Epithelial cell of prostate (primary cell): ENCODE measurements around the gene PRR36.
A peak's percentile ranks its signal among the peaks of the same experiment; 100 is the strongest.
"Not testable (repeated sequence)": the region's sequence is repeated elsewhere in the genome, so short reads cannot be mapped to it uniquely, and the experiment has no call there.

Experiments
- DNase-seq: peaks from one replicate; pipeline ENCODE4 v3.0.0-alpha.2; 2011; ENCODE audit warnings: low read depth, low spot score
- H3K27ac ChIP-seq: fragments of 450-650 bp; 2 replicates; pipeline ENCODE4 v1.5.1; 2017; ENCODE audit warnings: mild to moderate bottlenecking

Gene PRR36

DNA sequence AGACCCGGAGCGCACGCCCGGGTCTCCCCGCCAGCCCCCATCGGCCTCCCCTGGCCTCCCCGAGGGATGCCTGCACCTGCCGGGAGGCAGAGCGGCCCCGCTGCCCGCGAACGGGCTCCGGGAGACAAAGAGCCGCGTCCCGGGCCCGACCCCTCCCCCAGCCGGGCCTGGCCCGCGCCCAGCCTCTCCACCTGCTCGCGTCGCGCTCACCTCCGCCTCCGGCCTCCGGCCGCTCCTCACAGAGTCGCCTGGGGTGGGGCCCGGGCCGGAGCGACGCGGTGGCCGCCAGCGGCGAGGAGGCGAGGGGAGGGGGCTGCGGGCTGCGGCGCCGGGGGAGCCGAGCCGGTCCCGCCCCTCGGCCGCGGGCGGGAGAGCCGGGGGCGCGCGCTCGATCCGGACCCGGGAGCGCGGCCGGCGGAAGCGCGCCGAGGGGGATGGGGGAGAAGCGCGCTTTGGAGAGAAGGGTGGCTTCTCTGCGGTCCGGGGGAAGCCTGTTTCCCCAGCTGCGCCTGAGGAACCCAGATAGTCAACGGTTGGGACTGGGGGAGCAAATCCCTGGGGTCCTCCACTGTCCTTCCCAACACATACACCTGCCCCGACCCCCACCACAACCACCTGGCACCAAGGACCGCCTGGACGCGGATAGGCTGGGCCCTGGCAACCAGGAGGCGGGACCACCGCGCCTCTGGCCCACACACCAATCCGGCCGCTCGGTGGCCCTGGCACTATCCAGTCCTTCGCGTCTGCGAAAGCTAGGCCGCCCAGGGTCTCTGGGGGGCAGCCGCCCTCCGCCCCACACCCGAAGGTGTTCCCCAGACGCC, at the start of gene PRR36:
TSS of gene PRR36 (minus strand) at position 315 of the 821 bp plus-strand sequence. CDS start 701 bp downstream, outside the sequence.
- H3K27ac ChIP-seq, result no peak within 1 kb of the TSS

DNA sequence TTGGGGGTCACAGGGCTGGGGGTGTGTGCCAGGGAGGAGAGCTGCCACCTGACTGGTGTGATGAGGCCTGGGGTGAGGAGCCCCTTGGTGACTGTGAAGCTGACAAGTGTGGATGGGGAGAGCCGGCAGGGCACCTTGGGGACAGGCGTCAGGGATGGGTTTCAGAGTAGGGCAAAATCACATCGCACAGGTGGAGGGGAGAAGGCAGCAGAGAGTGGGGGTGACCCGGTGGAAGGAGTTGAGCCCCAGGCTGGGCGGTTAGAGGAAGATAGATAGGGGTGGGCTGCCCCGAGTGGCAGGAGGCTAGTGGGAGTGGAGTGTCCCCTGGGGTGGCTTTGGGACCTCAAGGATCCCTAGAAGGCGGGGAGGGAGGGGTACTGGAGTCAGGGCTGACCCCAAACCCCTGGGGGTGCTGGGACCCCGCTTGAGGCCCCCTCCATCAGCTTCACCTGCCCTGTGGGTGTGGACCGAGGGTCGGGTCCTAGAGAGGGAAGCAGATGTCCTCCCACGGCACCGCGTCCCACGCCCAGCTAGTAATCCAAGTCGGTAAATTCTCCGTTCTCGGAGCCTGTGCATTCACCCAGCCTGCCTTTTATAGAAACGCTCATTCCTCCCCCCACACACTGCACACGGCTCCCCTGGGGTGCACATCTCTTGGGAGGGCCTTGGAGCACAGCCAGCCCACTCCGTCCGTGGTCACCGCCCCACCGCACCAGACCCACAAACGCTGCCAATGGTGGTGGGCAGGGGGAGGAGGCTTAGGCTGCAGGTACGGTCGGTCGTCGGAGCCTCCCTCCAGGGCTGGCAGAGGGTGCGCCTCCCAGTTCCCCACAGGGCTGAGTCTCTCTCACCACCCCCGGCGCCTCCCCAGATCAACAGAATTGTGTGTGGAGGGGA, 49.4 kb upstream of the PRR36 start:
- H3K27ac ChIP-seq, result no peak overlapping the region

More for the DNA sequence above, at the start of gene PRR36:
- DNase-seq, result no peak

DNA sequence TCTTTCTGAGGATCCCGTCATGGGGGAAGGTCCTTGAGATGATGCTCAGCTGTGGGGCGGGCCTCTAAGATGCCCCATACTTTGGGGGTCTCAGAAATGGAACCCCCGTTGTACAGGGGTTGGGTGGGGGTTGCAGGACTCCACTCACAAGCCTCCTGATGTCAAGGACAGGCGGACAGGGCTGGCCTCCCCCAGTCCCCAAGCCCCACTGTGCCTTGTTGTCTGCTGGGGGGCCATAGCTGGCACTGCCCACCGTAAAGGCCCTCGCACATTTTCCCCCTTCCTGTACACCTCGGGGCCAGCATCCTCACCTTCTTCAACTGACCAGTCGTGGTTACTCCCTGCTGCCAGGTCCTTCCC, 48.6 kb upstream of the PRR36 start:
- no peak for DNase-seq
- no peak overlapping the region for H3K27ac ChIP-seq

More for the DNA sequence above, 49.4 kb upstream of the PRR36 start:
- no peak for DNase-seq

DNA sequence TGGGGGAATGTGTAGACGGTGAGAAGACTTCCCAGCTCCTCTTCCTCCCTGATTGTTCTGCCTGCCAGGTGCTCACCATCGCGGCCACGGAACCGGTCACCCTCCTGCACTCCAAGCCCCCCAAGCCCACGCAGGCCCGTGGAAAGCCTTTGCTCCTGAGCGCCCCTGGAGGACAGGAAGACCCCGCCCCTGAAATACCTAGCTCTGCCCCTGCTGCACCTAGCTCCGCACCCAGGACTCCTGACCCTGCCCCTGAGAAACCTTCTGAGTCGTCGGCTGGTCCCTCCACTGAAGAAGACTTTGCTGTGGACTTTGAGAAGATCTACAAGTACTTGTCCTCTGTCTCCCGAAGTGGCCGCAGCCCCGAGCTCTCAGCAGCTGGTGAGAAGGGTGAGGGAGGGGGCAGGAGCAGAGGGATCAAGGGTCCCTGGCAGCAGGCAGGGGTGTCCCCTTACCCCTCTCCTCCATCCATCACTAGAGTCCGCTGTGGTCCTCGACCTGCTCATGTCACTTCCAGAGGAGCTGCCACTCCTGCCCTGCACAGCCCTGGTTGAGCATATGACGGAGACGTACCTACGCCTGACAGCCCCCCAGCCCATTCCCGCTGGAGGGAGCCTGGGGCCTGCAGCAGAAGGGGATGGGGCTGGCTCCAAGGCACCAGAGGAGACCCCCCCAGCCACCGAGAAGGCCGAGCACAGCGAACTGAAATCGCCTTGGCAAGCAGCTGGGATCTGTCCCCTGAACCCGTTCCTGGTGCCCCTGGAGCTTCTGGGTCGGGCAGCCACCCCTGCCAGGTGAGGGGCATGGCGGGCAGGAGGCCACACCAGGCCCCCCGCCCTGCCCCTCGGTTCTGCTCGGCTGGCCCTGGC, 48.0 kb upstream of the PRR36 start:
- H3K27ac ChIP-seq, result peak overlapping the region; percentile 85
- DNase-seq, result no peak

DNA sequence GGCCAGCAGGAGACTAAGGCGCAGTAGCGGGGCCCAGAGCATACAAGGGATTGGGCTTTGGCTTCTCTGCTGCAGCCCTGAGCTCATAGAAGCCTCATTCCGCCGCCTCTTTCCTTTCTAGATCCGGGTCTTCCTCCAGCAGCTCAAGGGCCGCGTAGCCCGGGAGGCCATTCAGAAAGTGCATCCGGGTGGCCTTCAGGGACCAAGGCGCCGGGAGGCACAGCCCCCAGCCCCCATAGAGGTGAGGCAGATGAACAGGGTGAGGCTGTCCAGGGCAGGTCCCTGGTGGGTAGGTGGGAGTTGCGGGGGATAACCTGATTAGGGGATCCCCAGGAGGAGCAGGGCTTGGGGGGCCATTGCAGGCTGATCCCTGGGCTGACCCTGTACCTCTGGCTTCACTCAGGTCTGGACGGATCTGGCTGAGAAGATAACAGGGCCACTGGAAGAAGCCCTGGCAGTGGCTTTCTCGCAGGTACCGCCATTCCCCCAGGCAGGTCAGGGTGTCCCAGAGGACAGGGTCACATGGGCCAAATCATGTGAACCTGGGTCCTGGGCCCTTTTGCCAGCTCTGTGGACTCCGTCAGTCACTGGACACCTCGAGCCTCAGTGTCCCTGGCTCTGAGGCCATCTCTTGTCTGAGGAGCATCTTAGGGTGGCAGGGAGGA, 47.2 kb upstream of the PRR36 start:
- no peak for DNase-seq
- peak overlapping the region; percentile 85 for H3K27ac ChIP-seq

DNA sequence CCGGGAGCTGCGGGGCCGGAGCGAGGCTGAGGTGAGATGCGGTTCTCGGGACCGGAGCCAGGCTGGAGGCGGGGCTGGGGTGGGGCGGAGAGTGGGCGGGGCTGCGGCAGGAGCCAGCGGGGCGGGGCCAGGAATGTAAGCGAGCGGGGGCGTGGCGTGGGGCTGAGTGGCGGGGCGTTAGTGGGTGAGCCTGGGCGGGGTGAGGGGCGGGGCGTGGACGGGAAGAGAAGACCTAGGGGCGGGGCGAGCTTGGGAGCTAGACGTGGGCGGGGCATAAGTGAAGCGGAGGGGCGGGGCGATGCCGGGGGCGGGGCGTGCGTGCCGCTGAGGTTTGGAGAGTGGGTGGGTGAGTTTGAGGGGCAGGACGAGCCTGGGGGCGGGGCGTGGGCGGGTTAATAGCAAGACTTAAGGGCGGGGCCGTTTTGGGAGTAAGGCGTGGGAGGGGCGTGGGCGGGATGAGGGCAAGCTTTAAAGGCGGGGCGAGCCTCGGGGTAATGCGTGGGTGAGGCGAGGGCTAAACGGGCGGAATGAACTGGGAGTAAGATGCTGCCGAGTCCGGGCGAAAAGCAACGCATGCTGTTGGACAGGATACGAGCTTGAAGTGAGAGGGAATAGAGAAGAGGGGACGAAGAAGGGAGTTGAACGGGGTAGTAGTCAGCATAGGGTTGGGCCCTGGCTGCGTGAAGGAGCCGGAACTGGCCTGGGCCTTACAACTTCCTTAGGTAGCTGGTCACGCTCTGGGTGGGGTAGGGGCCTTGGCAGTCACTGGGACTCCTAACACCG, 46.5 kb upstream of the PRR36 start:
- peak; percentile 72 for DNase-seq
- H3K27ac ChIP-seq, result peak overlapping the region; percentile 85

DNA sequence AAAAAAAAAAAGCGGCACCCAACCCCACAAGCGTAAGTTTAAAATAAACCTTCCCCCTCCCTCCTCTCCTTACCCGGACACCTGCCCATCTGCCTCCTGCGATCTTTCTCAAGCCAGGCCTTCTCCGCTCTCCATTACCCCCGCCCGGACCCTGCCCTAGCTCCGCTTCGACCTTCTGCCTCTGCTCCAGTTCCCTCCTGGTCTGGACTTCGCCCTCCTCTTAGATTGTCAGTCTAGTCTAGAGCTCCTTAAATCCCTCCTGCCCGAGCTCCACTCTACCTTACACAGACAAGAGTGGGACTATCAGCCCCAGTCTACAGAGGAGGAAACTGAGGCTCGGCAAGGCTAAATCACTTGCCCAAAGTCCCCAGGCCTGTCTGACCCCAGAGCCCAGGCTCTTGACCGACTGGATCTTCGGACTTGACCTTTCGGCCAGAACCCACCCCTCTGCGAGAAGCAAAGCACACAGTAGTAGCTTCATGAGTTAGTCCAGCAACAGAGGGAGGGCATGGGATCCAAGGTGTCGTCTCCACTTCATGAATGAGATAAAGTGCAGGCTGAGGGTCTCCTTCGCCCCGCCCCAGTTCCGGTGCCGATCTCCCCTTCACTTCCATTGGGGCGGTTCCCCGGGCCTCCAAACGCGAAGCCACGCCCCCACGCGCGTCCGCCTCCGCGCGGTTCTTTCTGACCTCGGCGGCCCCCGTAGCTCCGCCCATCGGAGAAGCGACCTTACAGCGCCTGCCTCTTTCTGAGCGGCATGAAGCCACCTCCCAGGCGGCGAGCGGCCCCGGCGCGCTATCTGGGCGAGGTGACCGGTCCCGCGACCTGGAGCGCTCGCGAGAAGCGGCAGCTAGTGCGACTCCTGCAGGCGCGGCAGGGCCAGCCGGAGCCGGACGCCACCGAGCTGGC, 45.7 kb upstream of the PRR36 start, which contains the start of gene SNAPC2:
TSS of gene SNAPC2 (plus strand) at position 729 of the 909 bp plus-strand sequence. CDS start at position 758, 29 bp downstream.
- DNase-seq, result peak; percentile 61
- H3K27ac ChIP-seq, result peak within 1 kb of the TSS; percentile 85

DNA sequence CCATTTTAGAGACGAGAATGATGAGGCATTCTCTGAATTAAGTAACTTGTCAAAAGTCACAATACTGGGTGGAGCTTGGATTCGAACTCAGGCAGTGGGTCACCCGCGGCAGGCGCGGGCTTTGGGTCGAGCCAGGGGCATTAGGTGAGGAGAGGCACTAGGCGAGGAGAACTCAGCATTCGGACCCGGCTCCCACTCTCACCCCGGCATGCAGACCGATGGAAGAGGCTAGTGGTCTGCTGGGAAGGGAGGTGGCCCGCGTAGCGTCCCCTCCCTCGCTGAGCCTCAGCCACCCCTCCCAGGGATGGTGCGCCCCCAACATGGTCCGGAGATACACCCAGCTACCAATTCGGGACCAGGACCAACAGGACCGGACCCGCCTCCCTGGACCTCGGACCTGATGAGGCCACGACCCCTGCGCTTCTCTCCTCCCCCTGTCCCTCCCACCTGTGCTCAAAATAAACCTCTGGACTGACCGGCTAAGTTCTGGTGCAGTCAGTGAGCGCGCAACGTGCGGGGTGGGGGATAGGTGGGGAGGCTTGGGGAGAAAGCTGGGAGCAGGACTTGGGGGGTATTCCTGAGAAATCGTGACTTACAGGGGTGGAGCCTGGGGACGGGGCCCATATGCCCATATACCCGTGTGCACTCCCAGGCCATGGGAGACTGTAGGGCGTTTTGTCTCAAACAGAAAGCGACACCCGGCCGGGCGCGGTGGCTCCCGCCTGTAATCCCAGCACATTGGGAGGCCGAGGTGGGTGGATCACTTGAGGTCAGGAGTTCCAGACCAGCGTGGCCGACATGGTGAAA, 44.6 kb upstream of the PRR36 start:
- H3K27ac ChIP-seq, result no peak overlapping the region
- no peak for DNase-seq

DNA sequence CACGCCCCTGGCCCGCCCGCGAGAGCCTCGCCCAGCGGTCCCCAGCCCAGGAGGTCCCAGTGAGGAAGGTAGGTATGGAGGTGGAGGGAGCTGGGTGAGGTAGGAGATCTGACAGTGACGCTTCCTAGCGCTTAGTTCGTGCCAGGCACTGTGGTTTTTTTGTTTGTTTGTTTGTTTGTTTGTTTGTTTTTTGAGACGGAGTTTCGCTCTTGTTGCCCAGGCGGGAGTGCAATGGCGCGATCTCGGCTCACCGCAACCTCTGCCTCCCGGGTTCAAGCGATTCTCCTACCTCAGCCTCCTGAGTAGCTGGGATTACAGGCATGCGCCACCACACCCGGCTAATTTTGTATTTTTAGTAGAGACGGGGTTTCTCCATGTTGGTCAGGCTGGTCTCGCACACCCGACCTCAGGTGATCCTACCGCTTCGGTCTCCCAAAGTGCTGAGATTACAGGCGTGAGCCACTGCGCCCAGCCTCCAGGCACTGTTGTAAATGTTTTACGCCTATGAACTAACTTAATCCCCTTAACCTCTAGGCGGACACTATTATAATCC, 43.9 kb upstream of the PRR36 start:
- H3K27ac ChIP-seq, DNase-seq: not testable (repeated sequence)

DNA sequence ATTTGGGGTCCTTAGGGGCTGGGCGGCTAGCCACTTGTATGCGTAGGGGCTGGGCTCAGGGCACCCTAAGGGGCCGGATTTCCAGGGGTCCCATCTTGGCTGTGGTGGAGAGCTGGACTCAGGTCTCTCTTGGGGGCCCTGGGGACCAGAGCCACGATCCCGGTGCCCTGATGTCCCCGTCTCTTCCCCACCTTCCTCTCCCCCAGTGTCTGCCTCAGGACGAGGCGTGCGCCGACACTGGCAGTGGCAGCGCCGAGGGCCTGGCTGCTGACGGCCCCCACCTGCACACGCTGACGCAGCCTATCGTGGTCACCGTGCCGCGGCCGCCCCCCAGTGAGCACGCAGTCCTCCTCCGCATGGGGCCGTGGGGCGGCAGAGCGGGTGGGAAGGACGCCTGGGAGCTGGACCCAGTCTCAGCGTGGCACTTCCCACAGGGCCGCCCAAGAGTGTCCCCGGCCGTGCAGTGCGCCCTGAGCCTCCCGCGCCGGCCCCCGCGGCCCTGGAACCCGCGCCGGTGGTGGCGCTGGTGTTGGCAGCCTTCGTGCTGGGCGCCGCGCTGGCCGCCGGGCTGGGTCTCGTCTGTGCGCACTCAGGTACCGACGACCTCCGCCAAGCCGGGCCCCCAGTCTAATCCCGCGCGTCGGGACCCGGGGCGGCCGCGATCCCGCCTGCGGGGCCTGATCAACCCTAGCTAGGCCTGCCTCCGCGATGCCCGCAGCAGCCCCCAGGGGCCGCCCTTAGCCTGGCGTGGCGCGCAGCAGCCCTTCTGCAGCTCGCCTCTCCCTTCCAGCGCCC, 43.3 kb upstream of the PRR36 start:
- no peak for DNase-seq
- peak overlapping the region; percentile 22 for H3K27ac ChIP-seq

DNA sequence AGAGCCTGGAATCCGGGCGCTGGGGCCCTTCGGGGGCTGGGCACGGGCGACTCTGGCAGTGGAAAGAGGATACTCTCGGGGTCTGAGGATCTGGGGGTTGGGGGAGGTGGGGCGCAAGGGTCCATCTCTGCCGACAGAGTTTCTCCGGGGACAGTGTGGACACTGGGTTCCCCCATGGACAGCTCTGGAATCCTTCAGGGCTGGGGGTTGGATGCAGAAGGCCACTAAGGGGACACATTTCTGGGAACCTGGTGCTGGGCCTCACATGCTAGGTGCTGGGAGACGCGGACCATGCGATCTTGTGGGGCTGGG, 42.7 kb upstream of the PRR36 start:
- DNase-seq, result no peak
- H3K27ac ChIP-seq, result peak overlapping the region; percentile 22

DNA sequence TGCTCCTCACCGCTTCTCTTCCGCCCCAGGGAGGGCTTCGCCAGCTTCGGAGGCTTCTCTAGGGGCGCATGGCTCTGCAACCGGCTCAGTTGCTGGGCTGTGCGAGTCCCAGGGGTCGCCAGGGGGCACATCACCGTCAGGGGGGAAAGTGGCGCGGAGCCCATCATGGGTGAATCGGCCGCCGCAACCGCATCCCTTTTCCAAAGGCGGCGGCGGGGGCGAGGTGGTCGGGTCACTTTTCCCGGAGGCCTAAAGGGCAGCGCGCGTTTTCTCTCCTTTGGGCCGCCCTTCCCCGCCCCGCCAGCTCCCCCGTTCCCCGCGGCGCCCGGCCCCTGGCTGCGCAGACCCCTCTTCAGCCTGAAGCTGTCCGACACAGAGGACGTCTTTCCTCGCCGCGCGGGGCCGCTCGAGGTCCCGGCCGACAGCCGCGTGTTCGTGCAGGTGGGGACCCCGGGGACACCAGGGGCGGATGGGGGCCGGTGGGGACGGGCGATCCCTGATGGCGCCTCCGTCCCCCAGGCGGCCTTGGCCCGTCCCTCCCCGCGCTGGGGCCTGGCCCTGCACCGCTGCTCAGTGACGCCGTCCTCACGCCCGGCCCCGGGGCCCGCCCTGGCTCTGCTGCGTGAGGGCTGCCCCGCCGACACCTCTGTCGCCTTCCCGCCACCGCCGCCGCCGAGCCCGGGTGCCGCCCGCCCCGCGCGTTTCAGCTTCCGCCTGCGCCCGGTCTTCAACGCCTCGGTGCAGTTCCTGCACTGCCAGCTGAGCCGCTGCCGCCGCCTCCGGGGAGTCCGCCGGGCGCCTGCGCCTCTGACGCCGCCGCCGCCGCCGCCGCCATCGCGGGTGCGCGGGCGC, 42.1 kb upstream of the PRR36 start:
- H3K27ac ChIP-seq, result peak overlapping the region; percentile 22
- DNase-seq, result no peak

DNA sequence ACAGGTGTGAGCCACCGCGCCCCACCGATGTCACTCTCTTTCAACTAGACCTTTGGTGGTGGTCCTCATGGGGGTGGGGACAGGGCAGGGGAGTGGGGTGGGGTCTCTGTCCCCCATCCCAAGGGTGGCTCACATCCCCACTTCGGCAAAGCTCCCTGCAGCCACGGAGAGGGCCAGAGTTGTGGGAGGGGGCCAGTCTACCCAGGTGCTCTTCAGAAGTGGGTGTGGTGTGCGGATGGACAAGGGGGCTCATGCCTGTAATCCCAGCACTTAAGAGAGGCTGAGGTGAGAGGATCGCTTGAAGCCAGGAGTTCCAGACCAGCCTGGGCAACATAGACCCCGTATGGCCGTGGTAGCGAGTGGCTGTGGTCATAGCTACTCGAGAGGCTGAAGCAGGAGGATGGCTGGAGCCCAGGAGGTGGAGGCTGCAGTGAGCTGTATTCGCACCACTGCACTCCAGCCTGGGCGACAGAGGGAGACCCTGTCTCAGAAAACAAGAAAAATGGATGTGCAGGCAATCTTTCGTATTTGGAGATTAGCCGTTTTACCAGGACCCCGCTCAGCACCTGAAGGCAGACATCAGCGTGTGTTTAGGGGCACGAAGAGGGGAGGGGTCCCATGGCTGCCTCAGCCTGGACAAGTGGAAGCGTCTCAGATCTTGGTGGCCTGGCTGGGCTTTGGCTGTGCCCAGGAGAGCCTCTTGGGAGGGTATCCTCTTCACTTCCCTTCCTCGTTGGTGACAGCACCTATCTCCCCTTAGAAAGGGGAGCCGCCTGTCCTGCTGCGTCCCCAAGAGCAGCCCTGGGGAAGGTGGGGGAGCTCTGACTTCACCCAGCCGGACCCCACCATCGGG, 41.3 kb upstream of the PRR36 start:
- DNase-seq, result no peak
- no peak overlapping the region for H3K27ac ChIP-seq

DNA sequence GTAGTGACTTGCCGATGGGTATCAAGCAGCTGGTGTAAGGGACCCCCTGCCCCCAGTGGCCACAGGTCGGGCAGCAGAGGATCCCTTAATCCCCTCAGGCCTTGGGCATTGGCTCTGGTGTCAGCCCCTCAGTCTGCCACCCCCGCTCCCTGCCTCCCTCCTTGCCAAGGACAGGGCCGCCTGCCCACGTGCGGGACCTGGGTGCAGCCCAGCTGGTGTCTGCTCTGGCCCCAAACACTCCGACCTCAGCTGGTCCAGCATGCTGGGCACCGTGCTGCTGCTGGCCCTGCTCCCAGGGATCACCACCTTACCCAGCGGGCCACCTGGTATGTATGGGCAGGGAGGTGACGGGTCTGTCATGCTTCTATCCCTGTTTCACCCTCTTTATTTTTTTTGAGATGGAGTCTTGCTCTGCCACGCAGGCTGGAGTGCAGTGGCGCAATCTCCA, 40.4 kb upstream of the PRR36 start, which contains the start of gene TGFBR3L:
TSS of gene TGFBR3L (plus strand) at position 233 of the 448 bp plus-strand sequence.
- no peak within 1 kb of the TSS for H3K27ac ChIP-seq
- no peak for DNase-seq
